ENCODE data around the gene VAT1L.

VAT1L gene

DNA sequence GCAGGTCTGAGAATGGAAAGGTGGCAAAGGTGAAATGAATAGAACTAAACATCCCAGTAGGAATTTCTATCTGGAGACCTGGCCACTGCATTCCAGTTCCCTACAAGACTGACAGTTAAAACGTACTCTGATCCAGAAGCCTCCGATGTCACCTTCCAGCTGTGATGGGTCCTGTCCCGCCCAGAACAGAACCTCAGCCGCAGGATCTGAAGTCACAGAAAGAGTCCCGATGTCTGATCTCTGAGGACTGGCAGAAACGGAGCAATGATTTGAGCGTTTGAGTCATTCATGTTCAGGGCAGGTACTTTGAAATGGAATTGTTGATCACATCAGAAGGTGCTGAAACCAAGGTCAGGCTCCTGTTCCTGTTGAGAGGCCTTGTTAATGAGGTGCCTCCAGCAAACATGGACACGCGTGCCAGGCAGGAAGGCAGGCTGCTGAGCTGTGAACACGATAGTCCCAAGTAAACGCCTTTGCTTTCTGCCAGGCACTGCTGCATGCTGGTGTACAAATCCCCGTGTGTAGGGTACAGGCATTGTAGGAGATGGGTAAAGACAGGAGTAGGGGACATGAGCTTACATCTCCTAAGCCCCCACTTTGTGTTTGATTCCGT, 61.4 kb downstream of the VAT1L start:
- DNase-seq (ENCODE audit: low read depth): no peak
- H3K4me3 ChIP-seq (ENCODE audit: low read depth, low read length): no peak overlapping the region
- TF ChIP-seq, protein P1, sequence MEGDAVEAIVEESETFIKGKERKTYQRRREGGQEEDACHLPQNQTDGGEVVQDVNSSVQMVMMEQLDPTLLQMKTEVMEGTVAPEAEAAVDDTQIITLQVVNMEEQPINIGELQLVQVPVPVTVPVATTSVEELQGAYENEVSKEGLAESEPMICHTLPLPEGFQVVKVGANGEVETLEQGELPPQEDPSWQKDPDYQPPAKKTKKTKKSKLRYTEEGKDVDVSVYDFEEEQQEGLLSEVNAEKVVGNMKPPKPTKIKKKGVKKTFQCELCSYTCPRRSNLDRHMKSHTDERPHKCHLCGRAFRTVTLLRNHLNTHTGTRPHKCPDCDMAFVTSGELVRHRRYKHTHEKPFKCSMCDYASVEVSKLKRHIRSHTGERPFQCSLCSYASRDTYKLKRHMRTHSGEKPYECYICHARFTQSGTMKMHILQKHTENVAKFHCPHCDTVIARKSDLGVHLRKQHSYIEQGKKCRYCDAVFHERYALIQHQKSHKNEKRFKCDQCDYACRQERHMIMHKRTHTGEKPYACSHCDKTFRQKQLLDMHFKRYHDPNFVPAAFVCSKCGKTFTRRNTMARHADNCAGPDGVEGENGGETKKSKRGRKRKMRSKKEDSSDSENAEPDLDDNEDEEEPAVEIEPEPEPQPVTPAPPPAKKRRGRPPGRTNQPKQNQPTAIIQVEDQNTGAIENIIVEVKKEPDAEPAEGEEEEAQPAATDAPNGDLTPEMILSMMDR (IDR thresholded peaks at IDR 0.05; ENCODE audit: insufficient read depth, low read depth, low read length, missing control alignments): no peak

DNA sequence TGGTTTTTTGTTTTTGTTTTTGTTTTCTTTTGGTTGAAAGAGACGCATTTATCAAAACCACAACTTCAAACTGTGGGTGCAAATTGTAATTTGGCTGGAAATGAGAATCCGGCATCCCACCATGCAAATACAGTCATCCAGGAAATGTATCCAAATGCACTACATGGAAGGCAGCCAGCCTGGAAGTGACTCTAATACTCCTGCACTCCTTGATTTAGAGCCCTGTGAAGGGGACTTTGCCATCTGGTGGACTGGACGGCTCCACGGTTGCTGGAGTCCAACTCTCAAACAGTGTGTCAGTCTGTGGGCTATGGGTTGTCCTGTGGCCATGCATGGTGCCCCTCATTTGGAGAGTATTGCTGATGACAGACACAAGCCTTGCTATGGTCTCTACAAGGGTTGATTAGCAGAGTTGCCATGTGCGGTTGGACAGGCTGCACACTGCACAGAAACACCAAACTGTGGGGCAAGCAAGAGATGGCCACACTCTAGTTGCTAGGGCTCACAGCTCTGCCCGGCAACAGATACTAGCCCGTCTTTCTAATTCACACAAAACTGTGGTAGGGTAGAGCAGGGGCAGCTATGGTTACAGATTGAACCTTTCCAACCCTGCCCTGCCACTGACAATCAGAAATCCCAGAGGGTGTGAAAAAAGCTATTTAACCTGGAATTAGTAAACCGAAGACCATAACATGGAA, 62.4 kb downstream of the VAT1L start:
- no peak overlapping the region for H3K4me3 ChIP-seq (ENCODE audit: low read depth, low read length)
- TF ChIP-seq, protein P1 (IDR thresholded peaks at IDR 0.05; ENCODE audit: insufficient read depth, low read depth, low read length, missing control alignments): no peak

DNA sequence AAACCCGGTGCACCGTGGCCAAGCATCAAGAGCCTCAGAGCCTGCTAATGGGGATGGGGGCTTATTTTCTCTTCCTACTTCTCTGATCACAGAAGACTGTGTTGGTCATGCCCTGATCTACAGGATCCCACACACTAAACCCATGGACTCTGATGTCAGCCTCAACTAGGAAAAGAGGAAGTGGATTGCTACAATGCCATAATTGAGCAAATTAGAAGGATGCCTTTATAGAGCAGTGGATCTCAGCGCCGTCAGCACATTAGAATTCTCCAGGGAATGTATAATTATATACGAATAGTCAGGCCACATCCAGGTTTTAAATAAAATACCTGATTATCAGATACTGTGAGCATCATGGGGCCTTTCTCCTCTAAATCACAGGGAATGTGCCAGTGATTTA, 64.8 kb downstream of the VAT1L start:
- no peak overlapping the region for H3K4me3 ChIP-seq (ENCODE audit: low read depth, low read length)
- TF ChIP-seq, protein P1 (IDR thresholded peaks at IDR 0.05; ENCODE audit: insufficient read depth, low read depth, low read length, missing control alignments): no peak
- DNase-seq (ENCODE audit: low read depth): no peak

More for the DNA sequence above, 62.4 kb downstream of the VAT1L start:
- no peak for DNase-seq (ENCODE audit: low read depth)

DNA sequence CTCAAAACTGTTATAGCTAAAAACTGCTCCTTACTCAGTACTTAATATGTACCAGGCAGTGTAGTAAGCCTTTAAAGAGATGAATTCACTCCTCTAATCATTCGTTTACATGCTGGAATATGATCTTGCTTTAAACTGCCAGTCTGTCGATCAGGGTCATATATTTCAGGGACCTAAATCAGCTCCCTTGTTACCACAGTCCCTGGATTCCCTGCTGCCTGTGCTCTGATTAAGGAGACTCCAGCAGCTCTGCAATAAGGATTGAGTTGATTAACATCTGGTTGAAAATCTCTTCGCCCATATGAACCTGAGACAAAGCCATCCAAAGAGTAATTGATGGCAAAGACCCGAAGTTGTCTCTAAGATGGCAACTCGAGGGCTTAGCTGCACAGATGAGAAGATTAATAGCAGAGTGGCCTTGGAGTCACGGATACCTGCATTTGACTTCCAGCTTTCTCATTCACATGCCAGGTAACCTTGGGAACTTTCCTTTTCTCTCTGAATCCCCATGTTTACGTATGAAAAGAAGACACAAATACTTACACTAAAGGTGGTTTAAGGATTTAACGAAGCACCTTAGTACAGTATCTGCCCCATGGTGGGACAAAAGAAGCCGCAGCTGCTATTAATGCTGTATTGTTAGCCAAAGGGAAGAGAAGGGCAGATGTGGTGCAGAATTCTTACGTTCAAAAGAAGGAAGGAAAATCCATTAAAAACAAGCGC, 68.2 kb downstream of the VAT1L start:
- no peak overlapping the region for H3K4me3 ChIP-seq (ENCODE audit: low read depth, low read length)
- TF ChIP-seq, protein P1 (IDR thresholded peaks at IDR 0.05; ENCODE audit: insufficient read depth, low read depth, low read length, missing control alignments): no peak
- DNase-seq (ENCODE audit: low read depth): no peak

DNA sequence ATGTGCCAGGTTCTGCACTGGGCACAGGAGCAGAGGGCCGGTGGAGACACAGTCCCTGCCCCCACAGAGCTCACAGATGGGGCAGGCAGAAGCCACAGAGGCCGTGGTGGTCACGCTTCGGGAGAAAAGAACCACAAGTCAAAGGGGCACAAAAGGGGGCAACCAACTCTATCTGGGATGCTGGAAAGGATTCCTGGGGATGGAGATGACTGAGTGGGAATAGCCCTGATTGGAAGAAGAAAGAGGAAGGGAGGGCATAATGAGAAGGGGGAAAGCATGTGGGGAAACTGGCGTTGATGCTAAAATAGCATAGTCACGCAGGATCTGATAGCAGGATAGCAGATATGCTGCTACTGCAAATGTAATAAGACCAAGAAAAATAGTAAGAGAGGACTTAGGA, 69.7 kb downstream of the VAT1L start:
- DNase-seq (ENCODE audit: low read depth): no peak

DNA sequence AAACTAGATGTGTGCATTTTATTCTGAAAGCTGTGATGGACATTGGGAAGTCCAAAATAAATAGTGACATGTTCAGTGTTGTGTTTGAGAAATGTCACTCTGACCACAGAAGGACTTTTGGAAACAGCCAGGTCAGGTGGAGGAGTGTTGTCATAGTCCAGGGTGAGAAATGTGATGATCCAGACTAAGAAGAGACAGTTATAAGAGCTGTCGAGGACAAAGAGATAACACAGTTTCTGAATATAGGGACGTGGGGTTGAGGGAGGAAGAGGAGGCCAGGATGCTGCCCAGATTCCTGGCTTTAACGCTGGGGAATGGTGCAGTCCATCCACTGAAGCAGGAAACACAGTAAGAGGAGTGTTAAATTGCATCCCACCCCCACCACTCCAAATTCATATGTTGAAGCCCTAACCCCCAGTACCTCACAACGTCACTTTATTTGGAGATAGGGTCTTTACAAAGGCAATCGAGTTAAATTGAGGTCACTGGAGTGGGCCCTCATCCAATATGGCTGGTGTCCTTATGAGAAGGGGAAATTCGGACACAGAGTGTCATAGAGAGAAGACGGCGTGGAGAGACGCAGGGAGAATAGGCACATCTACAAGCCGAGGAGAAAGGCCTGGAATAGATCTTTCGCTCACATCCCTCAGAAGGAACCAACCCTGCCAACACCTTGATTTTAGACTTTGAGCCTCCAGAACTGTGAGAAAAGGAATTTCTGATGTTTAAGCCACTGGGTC, 71.3 kb downstream of the VAT1L start:
- TF ChIP-seq, protein P1 (IDR thresholded peaks at IDR 0.05; ENCODE audit: insufficient read depth, low read depth, low read length, missing control alignments): no peak
- DNase-seq (ENCODE audit: low read depth): no peak
- no peak overlapping the region for H3K4me3 ChIP-seq (ENCODE audit: low read depth, low read length)

More for the DNA sequence above, 69.7 kb downstream of the VAT1L start:
- no peak overlapping the region for H3K4me3 ChIP-seq (ENCODE audit: low read depth, low read length)
- TF ChIP-seq, protein P1 (IDR thresholded peaks at IDR 0.05; ENCODE audit: insufficient read depth, low read depth, low read length, missing control alignments): no peak

Measured in GM12865 (cell line).